ENCODE results near the gene COG7. TPM values are rescaled to one million over a fixed set of nuclear protein-coding genes. Genes with fewer than 3 reads are reported as not detected.
"Not testable (repeated sequence)": the region's sequence is repeated elsewhere in the genome, so short reads cannot be mapped to it uniquely, and the experiment has no call there.

The COG7 gene
- polyA plus RNA-seq, 1 donor (not counting 4 experiments of a cell fraction or from before 2014, with no cell fraction given): 14.7 TPM

GRCh38 chr16:23392223-23392600 lies 60.8 kb downstream of the COG7 start:
- no peaks in the 10 kb centered on the region for H3K9me1 ChIP-seq (ENCODE audit: control insufficient read depth, extremely low read depth, insufficient read depth, low read length)

GRCh38 chr16:23391381-23392222 lies 61.4 kb downstream of the COG7 start:
- Histone ChIP-seq H3K79me2 (ENCODE audit: control insufficient read depth, insufficient read depth, low read length) (no peaks in the 10 kb centered on the region), H3K4me3 (ENCODE audit: control insufficient read depth in 2 of 3, extremely low read depth in 1 of 3, insufficient read depth in 2 of 3, low read depth in 1 of 3, low read length in 3 of 3) (no peak overlapping the region), H2AFZ (ENCODE audit: control insufficient read depth, low read length) (no peak overlapping the region), H3K36me3 (ENCODE audit: control insufficient read depth in 2 of 2, extremely low read depth in 1 of 2, insufficient read depth in 2 of 2, low read length in 2 of 2) (peaks cover 14 to 15% of the 10 kb centered on the region in 2 experiments), H3K9me3 (ENCODE audit: control insufficient read depth, low read depth, low read length) (no peaks in the 10 kb centered on the region), H3K27ac (ENCODE audit: control insufficient read depth, insufficient read depth, low read length) (no peak overlapping the region), H3K27me3 (ENCODE audit: control insufficient read depth, extremely low read depth, insufficient read depth, low read length) (no peaks in the 10 kb centered on the region), H3K4me1 (ENCODE audit: control insufficient read depth, extremely low read depth, insufficient read depth, low read length) (no peaks in the 10 kb centered on the region), H3K4me2 (ENCODE audit: control insufficient read depth, extremely low read depth, insufficient read depth, low read depth, low read length) (no peak overlapping the region), H3K9me1 (ENCODE audit: control insufficient read depth, extremely low read depth, insufficient read depth, low read length) (no peaks in the 10 kb centered on the region), H4K20me1 (ENCODE audit: control insufficient read depth, extremely low read depth, insufficient read depth, low read length) (no peaks in the 10 kb centered on the region), H3K9ac (ENCODE audit: control insufficient read depth, extremely low read depth, insufficient read depth, low read length) (no peak overlapping the region)
- no peak for TF ChIP-seq EZH2 (IDR thresholded peaks at IDR 0.05; ENCODE audit: low read length)
- TF ChIP-seq CTCF (optimal IDR thresholded peaks at IDR 0.05 in 1 of 3, IDR thresholded peaks at IDR 0.05 in 1 of 3, conservative IDR thresholded peaks at IDR 0.05 in 1 of 3; ENCODE audit: extremely low read depth in 1 of 3, insufficient read depth in 2 of 3, low read length in 3 of 3): no peak
- dilution Hi-C loops (cut with MboI; ENCODE audit: extremely low pct_ligation_motif_present, low sequenced_read_pairs): loop anchor here (25.0 kb wide), 1 partner anchor 229 kb away; no protein-coding TSS in a partner anchor
- no peak for FAIRE-seq
- no peak for DNase-seq (ENCODE audit: low read depth, low spot score)

More at GRCh38 chr16:23392223-23392600, 60.8 kb downstream of the COG7 start:
- Histone ChIP-seq H3K9ac (ENCODE audit: control insufficient read depth, extremely low read depth, insufficient read depth, low read length) (no peak overlapping the region), H3K27ac (ENCODE audit: control insufficient read depth, insufficient read depth, low read length) (no peak overlapping the region), H3K79me2 (ENCODE audit: control insufficient read depth, insufficient read depth, low read length) (no peaks in the 10 kb centered on the region), H3K9me3 (ENCODE audit: control insufficient read depth, low read depth, low read length) (no peaks in the 10 kb centered on the region), H4K20me1 (ENCODE audit: control insufficient read depth, extremely low read depth, insufficient read depth, low read length) (no peaks in the 10 kb centered on the region), H2AFZ (ENCODE audit: control insufficient read depth, low read length) (no peak overlapping the region), H3K36me3 (ENCODE audit: control insufficient read depth in 2 of 2, extremely low read depth in 1 of 2, insufficient read depth in 2 of 2, low read length in 2 of 2) (peaks cover 14 to 15% of the 10 kb centered on the region in 2 experiments), H3K27me3 (ENCODE audit: control insufficient read depth, extremely low read depth, insufficient read depth, low read length) (no peaks in the 10 kb centered on the region), H3K4me2 (ENCODE audit: control insufficient read depth, extremely low read depth, insufficient read depth, low read depth, low read length) (no peak overlapping the region), H3K4me3 (ENCODE audit: control insufficient read depth in 2 of 3, extremely low read depth in 1 of 3, insufficient read depth in 2 of 3, low read depth in 1 of 3, low read length in 3 of 3) (no peak overlapping the region), H3K4me1 (ENCODE audit: control insufficient read depth, extremely low read depth, insufficient read depth, low read length) (no peaks in the 10 kb centered on the region)
- DNase-seq (ENCODE audit: low read depth, low spot score): no peak
- no peak for TF ChIP-seq EZH2 (IDR thresholded peaks at IDR 0.05; ENCODE audit: low read length)
- TF ChIP-seq CTCF (optimal IDR thresholded peaks at IDR 0.05 in 1 of 3, IDR thresholded peaks at IDR 0.05 in 1 of 3, conservative IDR thresholded peaks at IDR 0.05 in 1 of 3; ENCODE audit: extremely low read depth in 1 of 3, insufficient read depth in 2 of 3, low read length in 3 of 3): no peak
- dilution Hi-C loops (cut with MboI; ENCODE audit: extremely low pct_ligation_motif_present, low sequenced_read_pairs): loop anchor here (25.0 kb wide), 1 partner anchor 230 kb away; no protein-coding TSS in a partner anchor
- no peak for FAIRE-seq

DNA sequence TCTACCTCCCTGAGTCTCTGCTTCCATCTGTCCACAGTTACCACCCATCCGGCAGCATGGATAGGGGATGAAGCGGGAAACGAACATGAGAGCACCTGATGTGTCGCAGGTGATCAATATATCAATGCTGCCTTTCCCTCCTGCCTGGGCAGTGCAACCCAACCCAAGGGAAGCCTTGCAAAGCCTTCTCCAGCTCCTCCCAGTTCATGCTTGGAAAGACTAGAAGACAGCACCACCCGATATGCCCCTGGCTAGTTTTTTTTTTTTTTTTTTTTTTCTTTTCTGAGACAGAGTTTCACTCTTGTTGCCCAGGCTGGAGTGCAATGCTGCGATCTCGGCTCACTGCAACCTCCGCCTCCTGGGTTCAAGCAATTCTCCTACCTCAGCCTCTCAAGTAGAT lies 63.1 kb downstream of the COG7 start:
- H3K79me2 ChIP-seq (ENCODE audit: control insufficient read depth, insufficient read depth, low read length); H3K9ac ChIP-seq (ENCODE audit: control insufficient read depth, extremely low read depth, insufficient read depth, low read length); H3K4me2 ChIP-seq (ENCODE audit: control insufficient read depth, extremely low read depth, insufficient read depth, low read depth, low read length); H3K27ac ChIP-seq (ENCODE audit: control insufficient read depth, insufficient read depth, low read length); H3K4me3 ChIP-seq (ENCODE audit: control insufficient read depth in 2 of 3, extremely low read depth in 1 of 3, insufficient read depth in 2 of 3, low read depth in 1 of 3, low read length in 3 of 3); FAIRE-seq; DNase-seq (ENCODE audit: low read depth, low spot score); H3K9me1 ChIP-seq (ENCODE audit: control insufficient read depth, extremely low read depth, insufficient read depth, low read length); H3K27me3 ChIP-seq (ENCODE audit: control insufficient read depth, extremely low read depth, insufficient read depth, low read length); H2AFZ ChIP-seq (ENCODE audit: control insufficient read depth, low read length); H3K9me3 ChIP-seq (ENCODE audit: control insufficient read depth, low read depth, low read length); H4K20me1 ChIP-seq (ENCODE audit: control insufficient read depth, extremely low read depth, insufficient read depth, low read length); H3K4me1 ChIP-seq (ENCODE audit: control insufficient read depth, extremely low read depth, insufficient read depth, low read length): not testable (repeated sequence)
- dilution Hi-C loops (cut with MboI; ENCODE audit: extremely low pct_ligation_motif_present, low sequenced_read_pairs): loop anchor here (25.0 kb wide), 1 partner anchor 228 kb away; no protein-coding TSS in a partner anchor
- peaks cover 14 to 15% of the 10 kb centered on the region in 2 experiments for H3K36me3 ChIP-seq (ENCODE audit: control insufficient read depth in 2 of 2, extremely low read depth in 1 of 2, insufficient read depth in 2 of 2, low read length in 2 of 2)

All from keratinocyte (primary cell).